Fibroblast of skin of back (primary cell): ENCODE results near the gene EPPIN. TPM values are rescaled to one million over a fixed set of nuclear protein-coding genes. Genes with fewer than 3 reads are reported as not detected.
"Not testable (repeated sequence)": the region's sequence is repeated elsewhere in the genome, so short reads cannot be mapped to it uniquely, and the experiment has no call there.

ENCODE experiments used
- DNase-seq: peaks from one replicate; pipeline ENCODE4 v3.0.0-alpha.2; 2013
- polyA plus RNA-seq, 2 experiments: library from polyadenylated mRNA; unstranded; fragments of 120-200 nt; gene quantifications; one replicate each; pipeline ENCODE4 v1.2.1, GENCODE V29; 2013; ENCODE audit not compliant: insufficient read length in 2 of 2

EPPIN gene
- not detected for polyA plus RNA-seq (2013, experiment 1 of 2; ENCODE audit: insufficient read length)
- polyA plus RNA-seq (2013, experiment 2 of 2; ENCODE audit: insufficient read length) = not detected

DNA sequence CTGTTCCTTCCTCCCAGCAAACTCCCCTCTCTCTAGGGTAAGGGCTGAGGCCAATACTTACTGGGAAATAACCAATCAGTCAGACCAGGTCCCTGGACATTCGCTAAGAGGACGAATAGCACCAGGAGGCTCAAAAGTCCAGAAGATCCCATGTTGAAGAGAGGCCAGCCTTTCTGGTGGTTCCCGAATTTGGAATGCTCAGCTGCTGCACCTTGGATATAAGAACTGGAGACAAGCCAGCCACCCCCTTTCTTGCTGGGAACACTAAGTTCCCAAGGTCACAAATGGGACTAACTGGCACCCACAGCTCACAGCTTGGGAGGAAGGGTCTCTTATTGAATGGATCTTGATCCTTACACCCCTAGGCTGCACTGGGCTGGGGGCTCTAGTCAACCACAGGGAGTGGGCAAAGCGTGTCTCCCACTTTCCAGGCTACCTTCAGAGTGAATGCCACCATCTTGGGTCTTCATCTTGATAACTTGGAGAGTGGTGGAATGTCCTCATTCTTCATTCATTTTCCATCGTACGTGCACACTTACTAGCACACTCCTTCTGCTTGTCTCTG is at the start of gene EPPIN:
EPPIN (minus strand) TSS at position 196 of the 565 bp plus-strand sequence; CDS start at position 152, 44 bp downstream.
- no peak for DNase-seq

DNA sequence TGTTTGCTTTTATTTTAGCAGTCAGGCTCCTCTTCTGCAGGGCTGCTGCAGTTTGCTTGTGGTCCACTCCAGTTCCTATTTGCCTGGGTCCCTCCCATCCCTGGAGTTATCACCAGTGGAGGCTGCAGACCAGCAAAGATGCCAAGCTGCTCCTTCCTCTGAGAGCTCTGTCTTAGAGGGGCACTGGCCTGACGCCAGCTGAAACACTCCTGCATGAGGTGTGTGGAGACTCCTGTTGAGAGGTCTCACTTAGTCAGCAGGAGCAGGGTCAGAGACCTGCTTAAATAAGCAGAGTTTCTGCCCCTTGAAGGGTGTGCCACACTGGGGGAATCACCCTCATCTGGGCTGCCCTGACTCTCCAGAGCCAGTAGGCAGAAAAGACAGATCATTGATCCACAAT is 48.0 kb upstream of the EPPIN start:
- DNase-seq = no peak

DNA sequence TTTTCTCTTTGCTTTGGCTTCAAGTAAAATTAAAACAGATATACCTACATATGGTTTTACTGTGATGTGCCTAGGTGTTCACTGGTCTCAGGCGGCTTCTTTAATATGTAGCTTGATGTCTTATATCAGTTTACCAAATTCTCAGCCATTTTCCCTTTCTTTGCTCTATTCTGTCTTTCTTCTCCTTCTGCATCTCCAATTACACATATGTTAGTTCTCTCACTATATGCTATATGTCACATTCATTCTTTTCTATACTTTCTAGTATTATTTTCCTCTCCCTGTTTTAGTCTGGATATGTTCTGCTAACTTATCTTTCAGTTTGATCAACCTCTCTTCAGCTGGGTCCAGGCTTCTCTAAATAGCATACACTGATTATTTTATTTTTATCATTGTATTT is 46.3 kb upstream of the EPPIN start:
- DNase-seq = no peak

DNA sequence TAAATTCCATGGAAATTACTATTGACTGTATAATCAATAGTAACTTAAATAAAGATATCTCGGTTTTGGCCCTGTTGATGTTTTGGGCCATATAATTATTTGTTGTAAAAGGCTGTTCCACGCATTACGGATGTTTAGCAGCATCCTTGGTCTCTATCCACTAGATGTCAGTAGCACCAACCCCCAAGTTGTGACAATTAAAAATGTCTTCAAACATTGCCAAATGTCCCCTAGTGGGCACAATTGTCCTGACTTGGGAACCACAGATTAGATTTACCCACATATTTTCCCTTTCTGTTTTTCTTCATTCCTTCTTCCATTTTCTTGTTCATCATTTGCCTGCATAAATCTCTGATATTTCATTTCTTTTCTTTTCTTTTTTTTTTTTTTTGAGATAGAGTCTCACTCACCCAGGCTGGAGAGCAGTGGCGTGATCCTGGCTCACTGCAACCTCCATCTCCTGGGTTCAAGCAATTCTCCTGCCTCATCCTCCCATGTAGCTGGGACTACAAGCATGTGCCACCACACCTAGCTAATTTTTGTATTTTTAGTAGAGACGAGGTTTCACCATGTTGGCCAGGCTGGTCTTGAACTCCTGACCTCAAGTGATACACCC is 45.5 kb upstream of the EPPIN start:
- DNase-seq = peak; percentile 68

DNA sequence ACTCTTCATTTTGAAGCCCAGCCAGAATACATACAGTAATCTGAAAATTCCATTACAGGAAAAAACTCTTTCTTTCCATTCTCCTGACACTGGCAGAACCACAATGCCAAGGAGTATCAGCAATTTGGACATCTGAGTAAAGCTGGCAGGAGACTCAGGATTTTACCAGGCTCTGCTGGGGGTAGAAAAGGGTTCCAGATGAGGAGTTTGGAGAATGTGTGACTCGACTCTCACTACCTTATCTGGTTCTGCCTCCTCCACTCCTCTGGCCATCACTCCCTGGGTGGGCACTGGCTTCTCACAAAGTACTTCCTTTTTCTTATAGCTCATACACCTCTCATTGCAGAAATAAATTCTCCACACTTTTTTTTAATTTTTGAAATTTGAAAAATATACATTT is 42.5 kb upstream of the EPPIN start:
- peak; percentile 9 for DNase-seq

DNA sequence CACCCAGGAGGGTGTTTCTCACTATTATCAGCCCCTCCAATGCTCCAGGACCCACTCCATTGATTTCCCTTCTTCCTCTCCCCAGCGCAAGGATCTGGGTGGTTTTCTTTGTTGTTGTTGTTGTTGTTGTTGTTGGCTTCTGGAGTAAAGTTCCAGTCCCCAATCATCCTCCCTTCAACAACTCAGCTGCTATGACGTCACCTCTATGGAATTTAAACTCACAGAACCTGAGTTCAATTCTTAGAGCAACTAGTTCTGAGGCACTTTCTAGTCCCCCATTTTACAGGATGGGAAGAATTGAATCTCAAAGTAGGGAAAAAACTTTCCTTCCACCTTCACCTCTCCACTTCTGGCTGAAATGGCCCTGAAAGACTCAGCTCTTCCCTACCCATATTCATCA is 41.6 kb upstream of the EPPIN start:
- peak; percentile 5 for DNase-seq

DNA sequence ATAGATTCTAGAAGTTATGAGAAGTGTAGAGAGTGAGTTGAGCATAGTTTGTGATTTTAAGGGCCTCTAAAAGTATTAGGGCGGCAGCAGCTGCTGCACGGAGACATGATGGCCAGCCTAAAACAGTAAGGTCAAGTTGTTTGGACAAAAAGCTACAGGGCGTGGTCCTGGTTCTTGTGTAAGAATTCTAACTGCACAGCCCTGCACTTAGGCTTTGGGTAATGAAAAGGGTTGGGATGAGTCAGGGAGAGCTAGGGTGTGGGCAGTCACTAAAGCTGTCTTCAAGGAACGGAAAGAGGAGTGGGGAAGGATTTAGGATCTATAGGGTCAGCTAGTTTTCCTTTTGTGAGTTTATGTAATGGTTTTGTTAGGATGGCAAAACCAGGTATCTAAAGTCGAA is 38.8 kb upstream of the EPPIN start:
- not testable (repeated sequence) for DNase-seq

DNA sequence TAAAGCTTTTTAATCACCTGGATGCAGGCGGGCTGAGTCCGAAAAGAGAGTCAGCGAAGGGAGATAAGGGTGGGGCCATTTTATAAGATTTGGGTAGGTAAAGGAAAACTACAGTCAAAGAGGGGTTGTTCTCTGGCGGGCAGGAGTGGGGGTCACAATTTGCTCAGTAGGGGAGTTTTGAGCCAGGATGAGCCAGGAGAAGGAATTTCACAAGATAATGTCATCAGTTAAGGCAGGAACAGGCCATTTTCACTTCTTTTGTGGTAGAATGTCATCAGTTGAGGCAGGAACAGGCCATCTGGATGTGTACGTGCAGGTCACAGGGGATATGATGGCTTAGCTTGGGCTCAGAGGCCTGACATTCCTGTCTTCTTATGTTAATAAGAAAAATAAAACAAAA is 37.1 kb upstream of the EPPIN start:
- not testable (repeated sequence) for DNase-seq

DNA sequence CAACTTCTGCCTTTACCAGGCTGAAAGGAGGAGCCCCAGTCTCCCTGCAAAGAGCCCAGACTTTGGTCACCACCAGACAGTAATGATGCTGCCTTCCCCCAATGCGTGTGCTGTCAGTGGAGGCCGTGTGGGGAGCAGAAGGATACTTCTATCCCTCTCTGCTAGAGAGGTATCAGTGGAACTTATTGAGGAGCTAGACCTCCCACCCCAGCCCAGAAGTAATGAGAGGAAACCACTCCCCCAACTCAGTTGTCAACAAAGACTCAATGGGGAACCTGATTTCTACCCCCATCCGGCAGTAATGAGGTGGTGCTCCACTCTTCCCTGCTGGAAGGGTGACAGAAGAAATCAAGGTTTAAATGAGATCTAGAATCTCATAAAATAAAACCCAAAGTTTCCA is 36.3 kb upstream of the EPPIN start:
- DNase-seq = no peak

DNA sequence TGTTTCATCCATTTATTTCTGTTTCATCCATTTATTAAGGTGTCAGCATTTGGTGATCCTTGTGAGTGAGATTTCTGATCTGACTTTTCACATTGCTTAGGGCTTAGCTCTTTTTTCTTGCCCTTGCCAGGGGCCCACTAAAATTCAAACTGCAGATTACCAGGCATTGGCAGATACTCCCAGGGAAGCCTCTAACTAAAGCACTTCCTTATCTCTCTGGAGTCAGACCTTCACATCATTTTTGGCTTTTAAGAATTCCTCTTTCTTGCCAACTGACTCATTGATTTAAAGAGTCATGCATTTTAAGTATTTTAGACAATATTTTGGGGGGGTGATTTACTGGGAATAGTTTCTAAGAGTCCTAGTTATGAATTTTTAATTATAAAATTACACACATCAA is 34.5 kb upstream of the EPPIN start:
- peak; percentile 2 for DNase-seq

DNA sequence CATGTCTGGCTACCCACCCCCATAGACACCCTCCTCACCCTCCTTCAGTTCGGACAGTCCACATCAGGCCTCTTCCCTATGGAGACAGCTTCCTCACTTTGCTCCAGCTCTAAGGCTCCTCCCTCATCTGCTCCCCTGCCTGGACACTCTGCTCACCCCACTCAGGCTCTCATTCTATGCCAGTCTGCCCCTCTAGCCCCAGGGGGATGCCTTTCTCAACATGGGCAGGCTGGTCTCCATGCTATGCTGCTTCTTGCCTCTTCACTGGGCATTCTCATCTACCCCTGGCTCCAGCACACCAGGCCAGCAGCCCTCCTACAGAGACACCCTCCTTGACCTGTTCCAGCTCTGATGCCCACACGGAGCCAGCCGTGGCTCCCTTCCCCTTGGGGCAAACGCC is 32.0 kb upstream of the EPPIN start, which contains the start of gene WFDC8:
WFDC8 (minus strand) TSS at position 101 of the 400 bp plus-strand sequence; CDS start at position 64, 37 bp downstream.
- DNase-seq = no peak

DNA sequence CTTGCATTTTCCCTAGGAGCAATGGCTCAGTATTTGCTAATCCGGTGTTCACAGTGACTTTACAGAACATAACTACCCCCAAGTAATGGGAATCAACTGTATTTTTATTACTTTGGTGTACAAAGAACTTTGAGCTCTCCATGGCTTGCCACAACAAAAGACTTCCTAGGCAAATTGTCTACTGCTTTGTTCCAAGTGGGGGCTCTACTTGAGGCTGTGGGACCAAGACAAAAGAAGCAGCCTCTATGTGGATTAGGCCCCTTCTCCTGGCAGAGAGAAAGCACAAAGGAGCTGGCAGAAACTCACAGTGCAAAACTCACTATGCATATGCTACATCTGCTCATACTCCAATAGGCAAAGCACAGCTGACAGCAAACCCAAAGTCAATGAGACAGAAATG is 31.0 kb upstream of the EPPIN start:
- no peak for DNase-seq

DNA sequence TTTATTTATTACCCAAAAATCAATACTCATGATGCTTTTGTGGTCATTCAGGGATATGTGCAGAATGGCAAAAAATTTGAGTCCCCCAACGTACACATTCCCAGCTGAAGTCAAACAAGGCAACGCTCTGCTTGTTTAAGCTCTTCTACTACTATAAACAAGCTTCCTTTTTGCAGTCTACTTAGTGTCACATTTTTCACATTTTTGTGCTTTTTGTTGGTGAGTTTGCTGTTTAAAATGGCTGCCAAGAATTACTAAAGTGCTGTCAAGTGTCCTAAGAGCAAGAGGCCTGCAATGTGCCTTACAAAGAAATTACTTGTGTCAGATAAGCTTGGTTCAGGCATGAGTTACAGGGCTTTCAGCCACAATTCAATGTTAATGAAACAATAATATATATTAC is 29.8 kb upstream of the EPPIN start:
- peak; percentile 44 for DNase-seq

DNA sequence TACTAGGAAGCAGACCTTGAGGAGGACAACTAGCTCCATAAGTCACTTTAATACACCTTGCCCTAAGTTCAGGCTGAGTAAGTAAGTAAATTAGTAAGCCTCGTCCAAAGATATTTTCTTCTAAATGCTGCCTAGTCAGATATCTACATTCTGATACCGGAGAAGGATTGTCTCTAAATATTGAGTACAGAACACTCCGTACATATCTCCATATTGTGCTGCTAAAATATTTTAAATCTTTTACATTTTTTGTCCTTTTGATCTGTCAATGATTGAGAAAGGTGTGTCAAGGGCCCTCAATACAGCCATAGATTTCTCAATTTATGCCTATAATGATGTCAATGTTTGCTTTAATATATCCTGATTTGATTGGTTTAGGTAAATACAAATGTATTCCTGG is 28.7 kb upstream of the EPPIN start:
- DNase-seq = no peak

DNA sequence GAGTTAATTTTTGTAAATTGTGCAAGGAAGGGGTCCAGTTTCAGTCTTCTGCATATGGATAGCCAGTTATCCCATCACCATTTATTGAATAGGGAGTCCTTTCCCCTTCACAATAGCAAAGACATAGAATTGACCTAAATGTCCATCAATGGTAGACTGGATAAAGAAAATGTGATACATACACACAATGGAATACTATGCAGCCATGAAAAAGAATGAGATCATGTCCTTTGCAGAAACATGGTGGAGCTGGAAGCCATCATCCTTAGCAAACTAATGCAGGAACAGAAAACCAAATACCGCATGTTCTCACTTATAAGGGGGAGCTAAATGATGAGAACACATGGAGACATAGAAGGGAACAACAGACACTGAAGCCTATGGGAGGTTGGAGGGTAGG is 22.4 kb upstream of the EPPIN start:
- not testable (repeated sequence) for DNase-seq

DNA sequence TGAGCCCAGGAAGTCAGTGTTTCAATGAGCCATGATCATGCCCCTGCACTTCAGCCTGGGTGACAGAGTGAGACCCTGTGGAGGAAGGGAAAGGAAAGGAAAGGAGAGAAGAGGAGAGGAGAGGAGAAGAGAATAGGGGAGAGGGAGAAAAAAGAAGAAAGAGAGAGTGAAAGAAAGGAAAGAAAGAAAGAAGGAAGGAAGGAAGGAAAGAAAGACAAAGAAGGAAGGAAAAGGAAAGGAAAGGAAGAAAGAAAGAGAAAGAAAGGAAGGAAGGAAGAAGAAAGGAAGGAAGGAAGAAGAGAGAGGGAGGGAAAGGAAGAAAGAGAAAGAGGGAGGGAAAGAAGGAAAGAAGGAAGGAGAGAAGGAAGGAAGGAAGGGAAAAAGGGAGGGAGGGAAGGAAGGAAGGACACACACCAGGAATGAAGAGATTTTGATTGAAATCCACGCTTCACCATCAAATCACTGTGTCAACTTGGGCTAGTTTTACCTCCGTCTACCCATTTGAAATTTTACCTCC is 17.6 kb upstream of the EPPIN start:
- DNase-seq = no peak

DNA sequence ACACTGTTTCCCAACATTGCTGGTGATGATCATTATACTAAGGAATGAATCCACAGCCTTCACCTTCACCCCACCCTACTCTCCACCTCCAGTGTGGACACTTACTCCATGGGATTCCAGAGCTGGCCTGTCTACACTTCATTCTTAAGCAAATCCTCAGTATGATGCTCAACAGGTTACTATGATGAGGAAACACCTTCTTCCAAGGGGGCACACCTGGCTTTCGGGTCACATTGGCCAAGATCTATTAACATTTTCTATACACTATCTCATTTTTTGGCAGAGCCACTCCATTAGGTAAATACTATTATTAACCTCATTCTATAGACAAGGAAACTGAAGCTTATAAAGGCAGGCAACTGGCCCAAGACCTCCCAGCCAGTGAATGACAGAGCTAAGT is 8.0 kb upstream of the EPPIN start:
- no peak for DNase-seq

DNA sequence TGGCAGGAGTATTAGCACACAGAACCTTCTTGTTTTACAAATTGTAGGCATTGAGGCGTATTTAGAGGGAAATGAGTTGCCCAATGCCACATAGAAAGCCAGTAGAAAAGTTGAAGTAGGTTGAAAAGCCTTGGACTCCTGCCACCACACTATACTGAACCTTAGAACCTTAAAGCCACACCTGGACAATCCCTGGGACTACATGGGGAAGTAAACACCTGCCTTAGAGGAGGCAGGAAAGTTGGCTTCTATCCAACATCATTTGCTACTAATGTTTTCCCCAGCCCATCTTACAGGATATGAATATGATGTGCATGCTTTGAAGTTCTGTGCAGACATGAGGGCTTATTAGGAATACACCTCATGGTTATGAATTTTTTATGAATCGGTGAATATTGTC is 5.3 kb upstream of the EPPIN start:
- no peak for DNase-seq

DNA sequence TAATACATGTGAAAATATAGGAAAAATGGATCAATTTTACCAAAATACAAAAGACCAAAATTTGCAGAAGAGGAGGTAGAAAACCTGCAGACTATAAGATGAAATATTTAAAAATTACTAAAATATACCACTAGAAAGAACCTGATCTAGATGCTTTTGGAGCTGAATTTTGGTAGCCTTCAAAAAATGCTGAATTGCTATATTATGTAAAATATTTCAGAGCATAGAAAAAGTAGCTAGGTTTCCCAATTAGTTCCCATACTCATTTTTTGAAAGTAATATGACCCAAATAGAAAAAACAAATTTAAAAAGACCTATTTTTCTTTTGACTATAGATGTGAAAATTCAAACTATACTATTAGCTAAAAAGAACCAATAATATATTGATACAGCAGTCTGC is 3.6 kb upstream of the EPPIN start:
- DNase-seq = no peak

DNA sequence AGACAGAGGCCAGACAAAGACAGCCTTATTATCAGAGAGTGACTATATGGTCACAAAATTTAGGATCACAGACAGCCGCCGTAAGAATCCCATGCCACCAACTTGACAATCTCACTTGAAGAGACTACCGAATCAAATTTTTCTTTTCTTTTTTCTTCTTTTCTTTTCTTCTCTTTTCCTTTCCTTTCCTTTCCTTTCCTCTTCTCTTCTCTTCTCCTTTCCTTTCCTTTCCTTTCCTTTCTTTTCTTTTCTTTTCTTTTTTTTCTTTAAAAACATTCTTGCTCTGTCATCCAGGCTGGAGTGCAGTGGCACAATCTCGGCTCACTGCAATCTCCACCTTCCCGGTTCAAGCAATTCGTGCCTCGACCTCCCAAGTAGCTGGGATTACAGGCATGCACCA is 1.2 kb upstream of the EPPIN start:
- no peak for DNase-seq

DNA sequence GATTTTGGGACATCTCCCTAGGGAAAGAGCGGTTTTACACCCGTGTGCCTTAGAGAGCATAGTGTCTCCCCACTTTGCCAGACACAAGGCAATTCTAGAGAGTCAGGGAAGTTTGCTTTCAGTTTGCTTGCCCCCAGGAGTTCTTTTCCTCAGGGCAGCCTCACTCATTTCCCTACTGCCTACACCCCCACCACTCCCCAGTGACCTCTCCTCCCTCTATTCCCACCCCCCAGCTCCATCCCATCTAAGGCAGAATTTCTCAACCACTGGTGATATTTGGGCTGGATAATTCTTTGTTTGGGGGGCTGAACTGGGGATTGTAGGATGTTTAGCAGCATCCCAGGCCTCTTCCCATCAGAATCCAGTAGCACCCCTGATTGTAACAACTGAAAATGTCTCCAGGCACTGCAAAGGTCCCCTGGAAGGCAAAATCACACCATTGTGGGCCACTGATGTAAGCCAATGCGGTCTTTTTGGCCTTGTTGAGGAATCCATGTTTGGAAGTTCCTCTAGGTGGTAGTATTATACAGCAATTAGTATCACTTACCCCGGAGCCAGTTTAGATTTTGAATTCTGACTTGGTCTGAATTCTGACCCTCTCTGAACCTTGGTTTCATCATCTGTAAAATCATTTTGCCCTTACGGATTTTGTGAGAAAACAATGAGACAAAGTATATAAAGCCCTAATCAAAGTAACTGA is 1.3 kb downstream of the EPPIN start:
- peak; percentile 24 for DNase-seq

DNA sequence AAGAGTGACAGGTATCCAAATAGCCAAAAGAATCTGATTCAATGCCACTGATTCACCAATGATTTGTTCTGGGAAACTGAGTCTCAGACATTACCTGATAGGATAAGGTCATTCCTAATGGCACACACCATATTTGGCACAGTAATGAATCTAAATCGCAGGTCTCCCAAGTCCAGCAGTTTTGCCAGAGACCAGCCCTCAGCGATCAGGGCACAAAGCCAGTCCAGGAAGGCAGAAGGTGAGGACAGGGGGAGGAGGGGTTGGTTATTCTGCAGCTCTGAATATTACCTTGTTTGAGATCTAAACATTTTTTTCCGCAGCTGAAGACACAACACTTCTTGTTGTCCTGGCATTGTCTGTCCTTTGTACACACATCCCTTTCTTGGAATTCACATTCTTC is 1.9 kb downstream of the EPPIN start:
- no peak for DNase-seq

DNA sequence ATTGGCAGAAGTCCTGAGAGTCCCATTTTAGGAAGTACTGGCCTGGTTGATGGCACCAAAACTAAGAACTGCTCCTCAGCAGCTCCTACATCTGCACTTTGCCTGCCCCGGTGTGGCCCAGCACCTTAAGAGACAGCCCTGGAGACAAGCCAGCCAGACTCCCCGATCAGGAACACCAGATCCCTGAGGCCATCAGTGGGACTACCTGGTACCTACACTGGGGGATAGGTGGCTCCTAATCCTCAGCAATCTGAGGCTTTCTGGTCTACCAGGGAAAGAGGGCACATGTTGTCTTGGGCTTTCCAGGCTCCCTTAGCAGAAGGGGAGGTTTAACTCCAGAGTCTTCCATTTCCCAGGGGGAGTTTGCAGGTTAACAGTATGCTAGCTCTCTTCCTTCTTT is 7.8 kb downstream of the EPPIN start, which contains the start of gene WFDC6:
WFDC6 (minus strand) TSS at position 101 of the 400 bp plus-strand sequence; CDS start at position 26, 75 bp downstream.
- DNase-seq = no peak
